GM10248 (cell line): Measurements from ENCODE around the gene MAP4K2.

ENCODE experiments used
- CTCF ChIA-PET: fragments of 300-600 bp; sonication (Branson Sonifier 250); formaldehyde crosslinking; extraction: SDS; loops from one replicate; lab custom pipeline; 2021; ENCODE audit warnings: antibody characterized with exemption; lab: Yijun Ruan, JAX
- POLR2A ChIA-PET: fragments of 350-650 bp; sonication (Branson Sonifier 250); formaldehyde crosslinking; extraction: SDS; loops from one replicate; lab custom pipeline; 2020; ENCODE audit warnings: antibody characterized with exemption; lab: Yijun Ruan, JAX
- DNase-seq: peaks from one replicate; pipeline ENCODE4 v3.0.0; 2012; ENCODE audit errors: extremely low spot score
- TF ChIP-seq, protein P1 (sequence below): IDR thresholded peaks from 2 replicates; pipeline ENCODE4 v1.5.1; 2012; ENCODE audit warnings: mild to moderate bottlenecking, low read depth; ENCODE audit errors: extremely low read depth, missing control alignments, control extremely low read depth

MAP4K2 gene

DNA sequence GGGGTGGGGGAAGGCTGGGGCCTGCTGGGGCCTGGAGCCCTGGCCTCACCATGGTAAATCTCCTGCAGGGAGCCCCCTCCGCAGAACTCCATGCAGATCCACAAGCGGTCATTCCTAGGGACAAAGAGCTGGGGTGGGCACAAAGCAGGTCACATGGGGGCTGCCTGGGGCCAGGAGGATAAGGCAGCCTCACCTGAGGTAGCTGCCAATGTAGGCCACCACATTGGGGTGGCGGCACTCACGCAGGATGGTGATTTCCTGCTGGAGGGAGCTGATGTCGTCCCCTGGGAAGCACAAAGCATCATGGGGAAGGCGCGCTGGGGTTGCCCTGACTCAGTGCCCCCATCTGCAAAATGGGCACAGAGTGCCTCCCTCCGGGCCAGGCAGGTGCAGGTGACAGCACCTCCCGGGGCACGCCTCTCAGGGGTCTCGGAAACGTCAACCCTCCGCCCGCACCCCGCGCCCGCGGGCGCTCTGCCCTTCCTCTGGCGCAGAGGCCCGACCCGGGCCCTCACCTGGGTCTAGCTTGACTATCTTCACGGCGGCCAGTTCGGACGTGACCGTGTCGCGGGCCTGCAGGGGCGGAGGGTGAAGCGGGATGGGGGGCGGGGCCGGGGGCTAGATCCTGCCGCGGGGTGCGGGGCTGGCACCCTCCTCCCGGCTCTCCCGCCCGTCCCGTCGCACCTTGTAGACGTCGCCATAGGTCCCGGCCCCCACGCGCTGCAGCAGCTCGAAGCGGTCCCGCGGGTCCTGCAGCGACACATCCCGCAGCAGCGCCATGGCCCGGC, 450 bp downstream of the MAP4K2 start:
- ChIA-PET POLR2A (interaction anchor here (0.6 to 0.9 kb wide), 3 partner anchors 63 to 71 kb away, joined by 3 to 8 read pairs (median 4); no protein-coding TSS in a partner anchor), CTCF (interaction anchor here (0.9 to 8.5 kb wide), 6 partner anchors 9 to 527 kb away, joined by 3 to 49 read pairs (median 4); partner anchors contain the start of gene ARL2)
- peak; percentile 45 for DNase-seq
- TF ChIP-seq, protein P1, sequence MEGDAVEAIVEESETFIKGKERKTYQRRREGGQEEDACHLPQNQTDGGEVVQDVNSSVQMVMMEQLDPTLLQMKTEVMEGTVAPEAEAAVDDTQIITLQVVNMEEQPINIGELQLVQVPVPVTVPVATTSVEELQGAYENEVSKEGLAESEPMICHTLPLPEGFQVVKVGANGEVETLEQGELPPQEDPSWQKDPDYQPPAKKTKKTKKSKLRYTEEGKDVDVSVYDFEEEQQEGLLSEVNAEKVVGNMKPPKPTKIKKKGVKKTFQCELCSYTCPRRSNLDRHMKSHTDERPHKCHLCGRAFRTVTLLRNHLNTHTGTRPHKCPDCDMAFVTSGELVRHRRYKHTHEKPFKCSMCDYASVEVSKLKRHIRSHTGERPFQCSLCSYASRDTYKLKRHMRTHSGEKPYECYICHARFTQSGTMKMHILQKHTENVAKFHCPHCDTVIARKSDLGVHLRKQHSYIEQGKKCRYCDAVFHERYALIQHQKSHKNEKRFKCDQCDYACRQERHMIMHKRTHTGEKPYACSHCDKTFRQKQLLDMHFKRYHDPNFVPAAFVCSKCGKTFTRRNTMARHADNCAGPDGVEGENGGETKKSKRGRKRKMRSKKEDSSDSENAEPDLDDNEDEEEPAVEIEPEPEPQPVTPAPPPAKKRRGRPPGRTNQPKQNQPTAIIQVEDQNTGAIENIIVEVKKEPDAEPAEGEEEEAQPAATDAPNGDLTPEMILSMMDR: no peak

DNA sequence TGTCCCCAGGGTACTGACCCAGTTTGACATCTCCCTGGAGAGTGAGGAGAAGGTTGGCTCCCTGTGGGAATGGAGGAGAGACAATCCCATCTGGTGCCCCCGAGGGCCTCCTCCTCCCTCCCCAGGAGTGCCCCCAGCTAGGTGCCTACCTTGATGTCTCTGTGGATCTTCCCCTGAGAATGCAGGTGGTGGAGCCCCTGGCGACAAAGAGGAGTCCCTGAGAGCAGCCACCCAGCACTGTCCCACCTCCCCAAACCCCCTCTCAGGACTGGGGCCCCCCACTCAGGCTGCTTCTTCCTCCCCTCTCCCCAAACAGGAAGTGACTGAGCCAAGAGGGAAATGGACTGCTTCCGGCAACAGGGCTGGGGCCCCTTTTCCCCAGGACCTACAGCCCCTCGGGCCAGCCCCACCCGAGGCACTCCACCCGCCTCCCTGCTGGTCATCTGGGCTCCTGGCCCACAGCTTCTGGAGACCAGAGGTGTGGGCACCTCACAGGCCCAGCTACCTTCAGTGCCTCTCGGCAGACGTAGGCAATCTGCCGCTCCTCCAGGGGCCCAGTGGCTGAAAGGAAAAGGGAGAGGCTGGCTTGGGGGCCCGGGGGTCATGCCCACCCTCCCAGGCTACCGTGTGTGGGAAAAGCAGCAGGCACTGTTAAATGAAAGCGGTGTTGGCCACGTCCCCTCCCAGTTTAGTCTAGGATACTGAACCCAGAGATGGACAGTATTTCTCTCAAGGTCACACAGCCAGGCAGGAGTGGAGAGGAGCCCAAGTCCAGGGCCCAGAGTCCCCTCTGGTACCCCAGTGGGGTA, 1.2 kb downstream of the MAP4K2 start:
- POLR2A ChIA-PET: no interaction called here
- TF ChIP-seq, protein P1: no peak
- DNase-seq: no peak
- CTCF ChIA-PET: interaction anchor here (0.7 to 8.5 kb wide), 8 partner anchors 8 to 528 kb away, joined by 3 to 49 read pairs (median 3); partner anchors contain the start of gene ARL2

DNA sequence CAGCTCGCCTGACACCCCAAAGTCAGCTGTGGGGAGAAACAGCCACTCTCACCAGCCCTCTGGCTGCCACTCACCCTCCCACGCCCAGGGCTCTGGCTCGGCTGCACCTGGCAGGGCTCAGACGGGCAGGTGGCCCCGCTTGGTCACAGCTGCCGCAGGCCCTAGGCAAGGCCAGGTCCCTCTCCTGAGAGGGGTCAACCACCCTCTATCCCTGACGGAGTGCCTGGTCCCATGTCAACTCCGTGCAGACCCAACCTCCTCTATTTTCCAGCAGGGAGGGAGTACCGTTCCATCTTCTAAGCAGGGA, 1.9 kb downstream of the MAP4K2 start:
- TF ChIP-seq, protein P1: no peak
- DNase-seq: no peak
- CTCF ChIA-PET: interaction anchor here (1.1 to 8.5 kb wide), 5 partner anchors 10 to 47 kb away, joined by 3 to 49 read pairs (median 4); no protein-coding TSS in a partner anchor
- POLR2A ChIA-PET: no interaction called here

DNA sequence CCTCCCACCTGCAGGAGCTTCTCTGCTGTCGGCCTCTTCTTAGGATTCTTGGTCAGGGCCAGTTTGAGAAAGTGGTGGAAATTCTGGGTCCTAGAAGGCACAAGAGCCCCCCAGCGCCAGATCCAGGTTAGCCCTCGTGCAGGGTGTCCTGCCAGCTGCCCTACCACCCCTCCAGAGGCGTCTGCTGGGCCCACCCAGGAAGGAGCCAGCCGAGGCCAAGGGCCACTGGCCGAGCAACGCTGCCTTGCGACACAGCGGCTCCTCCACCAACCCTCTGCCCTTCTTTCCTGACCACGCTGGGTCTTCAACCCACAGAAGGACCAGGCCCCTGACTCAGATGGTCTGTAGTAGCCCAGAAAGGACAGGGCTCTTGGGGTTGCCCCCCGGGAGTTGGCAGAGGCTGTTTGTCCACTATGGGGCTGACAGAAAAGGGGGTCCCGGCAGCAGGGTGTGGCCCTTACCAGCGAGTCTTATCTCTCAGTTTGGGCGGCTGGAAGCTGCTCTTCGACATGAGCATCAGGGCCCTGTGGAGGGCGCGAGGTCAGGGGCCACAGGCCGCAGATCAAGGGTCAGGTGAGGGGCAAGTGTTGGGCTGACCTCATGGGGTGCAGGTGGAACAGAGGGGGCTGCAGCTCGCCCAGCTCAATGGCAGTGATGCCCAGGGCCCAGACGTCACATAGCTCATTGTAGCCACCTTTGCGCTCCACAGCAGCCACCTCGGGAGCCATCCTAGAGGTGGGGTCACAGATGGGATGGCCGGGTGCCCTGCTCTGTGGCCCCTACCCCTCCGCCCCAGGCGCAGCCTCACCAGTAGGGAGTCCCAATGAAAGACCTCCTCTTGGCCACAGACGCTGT, 2.5 kb downstream of the MAP4K2 start:
- ChIA-PET POLR2A (interaction anchor here (0.5 kb wide), 1 partner anchor 16 kb away, joined by 6 read pairs; no protein-coding TSS in a partner anchor), CTCF (interaction anchor here (1.1 to 8.5 kb wide), 6 partner anchors 9 to 214 kb away, joined by 3 to 49 read pairs (median 4); partner anchors contain the start of gene ARL2)
- no peak for DNase-seq
- TF ChIP-seq, protein P1: no peak

DNA sequence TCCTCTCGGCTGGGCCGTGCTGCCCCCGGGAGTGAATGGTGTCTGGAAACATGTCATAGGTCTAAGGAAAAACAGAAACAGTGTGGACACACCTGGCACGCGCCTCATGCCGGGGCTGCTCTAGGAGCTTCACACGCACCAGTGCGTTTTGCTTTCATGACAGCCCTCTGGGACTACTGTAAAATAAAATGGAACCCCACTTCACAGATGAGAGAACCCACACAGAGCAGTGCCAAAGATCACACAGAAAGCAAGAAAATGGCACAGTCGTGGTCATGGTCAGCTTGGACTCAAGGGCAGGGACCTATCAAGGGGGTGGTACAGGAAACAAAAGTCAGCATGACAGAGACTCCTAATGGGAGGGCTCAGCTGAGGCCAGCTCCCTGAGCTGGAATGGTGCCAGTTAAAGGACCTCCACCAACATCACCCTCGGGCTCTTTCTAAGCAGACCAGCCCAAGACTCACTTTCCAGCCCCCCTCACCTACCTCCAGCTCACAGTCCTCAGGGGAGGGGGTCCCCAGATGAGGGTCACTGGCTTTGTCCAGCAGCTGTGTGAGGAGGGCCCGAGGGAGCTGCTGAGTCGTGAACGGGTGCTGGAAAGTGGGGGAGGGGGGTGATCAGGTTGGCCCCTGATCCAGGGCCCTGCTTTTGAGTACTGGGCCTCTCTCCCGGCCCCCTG, 3.3 kb downstream of the MAP4K2 start:
- ChIA-PET POLR2A (no interaction called here), CTCF (interaction anchor here (1.5 to 8.5 kb wide), 4 partner anchors 13 to 215 kb away, joined by 4 to 49 read pairs (median 6); partner anchors contain the start of gene ARL2)
- TF ChIP-seq, protein P1: no peak
- DNase-seq: no peak
